ENCODE results near the gene AUTS2.

Gene AUTS2

DNA sequence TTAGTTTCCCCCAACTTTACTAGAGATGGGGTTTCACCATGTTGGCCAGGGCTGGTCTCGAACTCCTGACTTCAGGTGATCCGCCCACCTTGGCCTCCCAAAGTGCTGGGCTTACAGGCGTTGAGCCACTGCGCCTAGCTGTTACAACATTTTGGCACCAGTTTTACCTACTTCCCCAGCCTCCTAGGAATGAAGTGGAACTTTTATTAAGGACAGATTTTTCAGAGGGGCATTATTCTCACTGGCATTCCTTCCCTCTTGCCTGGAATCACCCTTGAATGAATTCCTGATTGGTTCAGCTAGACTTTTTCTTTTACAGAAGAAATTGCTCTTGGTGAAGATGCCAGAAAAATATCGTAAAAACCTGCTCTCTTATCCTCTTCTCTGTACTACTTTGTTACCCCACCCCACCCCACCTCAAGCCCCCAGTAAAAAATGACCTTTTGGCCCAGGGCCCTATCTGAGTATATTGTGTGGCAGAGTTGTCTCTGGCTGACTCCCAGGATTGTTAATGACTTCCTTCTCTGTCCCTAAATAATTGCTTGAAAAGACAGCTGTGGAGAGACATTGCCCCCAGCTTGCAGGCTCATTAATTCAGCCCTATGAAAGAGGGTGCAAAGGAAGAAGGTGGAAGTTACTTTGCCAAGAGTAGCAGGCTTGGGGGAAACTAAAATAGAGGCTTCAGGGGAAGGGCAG is 189.6 kb downstream of the AUTS2 start:
- no peak for DNase-seq (ENCODE audit: low read depth in 3 of 3)

DNA sequence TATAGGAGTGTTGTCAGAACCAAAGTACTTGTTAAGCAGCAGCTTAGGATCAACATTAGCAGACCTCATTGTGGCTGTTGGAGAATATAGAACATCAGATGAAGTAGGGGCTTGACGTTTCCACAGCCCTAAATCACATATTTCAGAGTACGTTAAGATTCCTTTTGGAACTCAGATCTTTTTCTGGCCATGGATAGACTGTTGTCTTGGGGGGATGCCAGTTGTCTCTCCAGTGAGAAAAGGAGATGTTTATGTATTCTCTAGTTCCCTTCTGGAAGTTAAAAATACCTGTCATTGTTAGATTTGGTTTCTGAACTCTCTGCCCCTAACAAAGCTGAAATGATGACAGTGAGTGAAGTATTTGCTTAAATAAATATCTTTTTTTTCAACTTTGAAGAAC is 191.3 kb downstream of the AUTS2 start:
- no peak for DNase-seq (ENCODE audit: low read depth in 3 of 3)

DNA sequence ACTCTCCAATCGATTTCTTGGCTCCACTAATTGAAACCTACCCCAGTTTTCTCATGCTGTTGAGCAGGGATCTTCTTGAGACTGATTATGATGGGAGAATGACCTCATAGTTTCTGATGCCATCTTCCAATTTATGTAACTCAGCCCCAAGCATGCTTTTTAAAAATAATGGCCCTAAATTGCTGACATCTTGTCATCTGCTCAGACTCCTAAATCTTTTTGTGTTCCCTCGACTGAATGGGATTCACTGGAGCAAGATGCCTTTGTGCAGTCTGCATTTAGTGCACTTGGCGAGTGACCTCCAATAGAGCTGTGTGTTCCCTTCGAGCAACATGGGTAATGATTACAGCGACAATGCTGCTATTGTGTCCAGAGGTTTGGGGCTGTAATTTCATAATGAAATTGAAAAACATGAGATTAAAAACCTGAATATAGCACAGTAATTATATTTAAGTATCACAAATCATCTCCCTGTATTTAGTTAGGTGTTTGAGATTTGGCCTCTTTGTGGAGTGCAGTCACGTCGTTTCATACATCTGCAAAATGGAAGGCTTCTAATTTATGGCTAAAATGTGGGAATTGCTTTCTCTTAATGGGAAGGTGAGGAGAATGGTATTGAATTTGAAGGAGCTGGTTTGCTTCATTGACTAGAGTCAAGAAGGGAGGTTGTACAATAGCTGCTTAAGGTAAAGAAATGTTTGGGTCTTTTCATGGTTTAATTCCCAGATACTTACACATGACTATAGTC is 192.9 kb downstream of the AUTS2 start:
- DNase-seq (ENCODE audit: low read depth in 3 of 3), result no peak

DNA sequence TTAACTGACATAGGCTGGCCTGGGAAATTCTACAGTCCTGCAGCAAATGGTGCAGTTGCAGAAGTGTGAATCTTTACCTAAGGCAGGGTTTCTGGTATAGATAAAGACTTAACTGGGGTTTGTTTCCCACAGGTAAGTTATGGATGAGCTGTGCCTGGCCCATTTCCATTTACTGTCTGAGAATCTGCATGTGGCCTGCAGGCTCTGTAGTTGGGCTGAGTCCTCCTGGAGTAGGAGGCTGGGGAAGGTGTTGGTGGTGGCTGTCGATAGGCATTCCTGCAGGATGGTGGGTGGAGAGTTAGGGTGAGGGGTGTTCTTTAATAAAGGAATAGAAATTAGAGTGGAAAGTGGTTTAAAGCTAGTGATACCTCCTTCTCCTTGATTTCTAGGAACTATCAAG is 193.5 kb downstream of the AUTS2 start:
- no peak for DNase-seq (ENCODE audit: low read depth in 3 of 3)

DNA sequence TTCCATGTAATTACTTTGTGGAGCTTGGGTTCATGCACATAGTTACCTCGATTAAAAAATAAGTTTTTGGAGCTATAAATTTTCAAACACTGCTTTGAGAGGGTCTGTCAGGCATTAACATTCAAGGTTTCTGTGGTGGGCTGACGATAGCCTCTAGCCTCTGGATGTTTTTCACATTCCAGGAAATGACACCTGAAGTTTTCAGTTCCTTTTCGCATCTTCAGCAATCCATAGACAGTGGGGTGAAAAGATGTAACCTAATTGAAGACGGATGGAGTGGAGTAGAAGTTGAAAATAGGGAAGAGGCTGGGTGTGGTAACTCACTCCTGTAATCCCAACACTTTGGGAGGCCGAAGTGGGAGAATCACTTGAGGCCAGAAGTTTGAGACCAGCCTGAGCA is 197.7 kb downstream of the AUTS2 start:
- no peak for DNase-seq (ENCODE audit: low read depth in 3 of 3)

DNA sequence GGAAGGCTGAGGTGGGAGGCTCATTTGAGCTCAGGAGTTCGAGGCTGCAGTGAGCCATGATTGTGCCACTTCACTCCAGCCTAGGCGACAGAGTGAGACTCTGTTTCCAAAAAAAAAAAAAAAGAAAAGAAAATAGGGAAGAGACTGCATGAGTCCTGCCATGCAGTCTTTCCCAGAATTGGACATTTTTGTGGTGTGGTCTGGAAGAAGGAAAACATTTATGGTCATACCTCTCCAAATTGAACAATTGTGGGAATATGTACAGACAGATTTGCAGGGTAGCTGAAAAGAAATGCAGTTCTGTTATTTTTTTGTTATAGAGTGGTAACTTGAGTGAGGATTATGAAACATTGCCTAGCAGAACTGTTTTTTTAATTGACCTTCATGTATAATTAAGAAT is 198.1 kb downstream of the AUTS2 start:
- no peak for DNase-seq (ENCODE audit: low read depth in 3 of 3)

DNA sequence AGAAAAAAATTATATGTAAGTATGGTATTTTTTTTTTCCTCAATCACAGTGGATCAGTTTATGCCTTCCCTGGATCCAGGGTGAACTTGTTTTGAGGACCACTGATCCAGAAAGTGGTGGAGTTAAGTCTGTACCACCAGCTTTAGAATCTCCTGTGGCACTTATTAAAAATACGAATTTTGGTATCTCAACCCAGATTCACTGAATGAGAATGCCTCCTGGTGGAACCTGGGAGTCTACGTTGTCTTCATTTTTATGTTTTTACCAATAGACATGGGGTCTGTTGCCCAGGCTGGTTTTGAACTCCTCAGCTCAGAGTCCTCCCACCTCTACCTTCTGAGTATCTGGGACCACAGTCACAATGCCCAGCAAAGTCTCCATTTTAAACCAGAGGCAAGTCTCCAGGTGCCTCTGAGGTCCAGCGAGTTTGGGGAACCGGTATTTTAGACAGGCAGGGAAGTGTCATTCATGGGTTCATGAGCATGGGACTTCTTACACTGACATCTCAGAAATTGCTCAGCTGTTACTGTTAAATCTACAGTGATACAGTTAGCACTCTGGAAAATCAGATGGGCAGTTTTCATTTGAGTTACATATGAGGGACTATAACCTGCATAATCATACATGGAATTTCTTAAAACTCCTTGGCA is 200.9 kb downstream of the AUTS2 start:
- DNase-seq (ENCODE audit: low read depth in 3 of 3), result no peak

DNA sequence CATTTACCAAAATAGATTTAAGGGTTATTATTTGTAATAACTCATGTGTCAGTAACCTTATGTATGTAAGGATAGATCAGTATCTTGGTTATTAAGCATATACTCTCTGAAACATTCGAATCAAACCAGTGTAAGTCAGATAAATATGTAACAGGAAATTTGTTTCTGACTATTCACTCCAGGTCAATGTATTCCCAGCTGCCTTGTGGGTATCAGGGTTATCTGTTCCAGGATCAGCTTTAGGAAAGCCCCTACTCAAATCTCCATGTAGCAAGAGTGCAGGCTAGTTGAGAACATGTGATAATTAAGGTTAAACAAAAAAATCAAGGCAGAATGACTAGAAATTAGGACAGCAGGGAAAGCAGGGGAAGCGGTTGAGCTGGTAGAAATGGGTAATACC is 201.7 kb downstream of the AUTS2 start:
- DNase-seq (ENCODE audit: low read depth in 3 of 3), result no peak

DNA sequence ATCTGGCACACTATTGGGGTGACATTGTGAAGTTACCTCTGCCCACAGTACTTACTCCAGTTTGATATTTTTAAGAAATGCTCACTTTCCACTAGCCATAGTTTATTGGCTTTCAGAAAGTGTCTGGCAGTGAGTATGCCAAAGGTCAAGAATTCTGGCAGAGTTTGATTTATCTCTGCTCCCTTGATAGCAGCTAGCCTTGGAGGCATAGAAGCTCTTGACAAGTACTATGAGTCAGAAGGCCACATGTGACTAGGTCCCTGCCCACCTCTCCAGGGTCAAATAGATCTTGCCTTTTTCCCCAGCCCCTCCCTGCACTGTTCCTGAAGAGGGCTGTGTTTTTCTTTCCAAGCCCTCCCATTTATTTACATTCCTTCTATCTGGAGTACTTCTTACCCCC is 202.2 kb downstream of the AUTS2 start:
- no peak for DNase-seq (ENCODE audit: low read depth in 3 of 3)

DNA sequence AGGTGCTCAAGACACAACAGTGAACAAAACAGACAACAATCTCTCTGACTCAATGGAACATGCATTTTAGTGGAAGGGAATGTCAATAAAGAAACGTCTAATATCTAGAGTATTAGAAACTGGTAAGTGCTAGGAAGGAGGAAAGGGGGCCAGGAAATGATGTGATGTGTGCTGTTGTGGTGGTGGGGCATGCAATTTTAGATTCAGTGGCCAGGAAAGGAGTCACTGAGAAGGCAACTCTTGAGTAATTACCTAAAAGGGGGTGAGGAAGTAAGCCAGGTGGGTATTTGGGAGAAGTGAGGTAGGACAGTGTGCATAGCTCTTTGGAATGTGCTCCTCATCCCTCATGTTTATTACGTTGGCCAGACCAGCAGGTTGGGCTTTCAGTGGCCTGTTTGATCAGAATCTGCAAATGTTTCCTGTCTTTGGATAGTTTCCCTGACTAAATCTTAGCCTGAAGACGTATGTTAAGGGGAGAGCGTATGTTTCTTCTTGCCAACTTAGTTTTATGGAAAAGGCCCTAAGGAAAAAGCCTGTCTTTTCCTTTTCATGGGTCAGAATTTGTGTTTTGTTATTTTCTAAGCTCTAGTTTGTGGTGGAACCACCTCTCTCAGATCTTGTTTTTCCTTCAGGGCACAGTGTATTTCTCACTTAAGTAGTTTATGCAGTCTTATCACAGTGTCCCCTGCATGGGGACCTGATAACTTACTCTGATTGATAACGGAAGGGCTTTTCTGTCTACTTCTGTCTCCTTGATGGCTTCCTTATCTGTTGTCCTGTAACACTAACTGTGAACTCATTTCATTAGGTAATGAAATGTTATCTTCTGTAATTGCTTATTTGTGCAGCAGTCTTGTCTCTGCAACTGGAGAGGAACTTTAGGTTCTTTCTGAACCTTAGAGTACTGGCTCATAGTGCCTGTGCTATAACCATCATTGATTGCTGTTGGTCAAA is 203.7 kb downstream of the AUTS2 start:
- no peak for DNase-seq (ENCODE audit: low read depth in 3 of 3)

DNA sequence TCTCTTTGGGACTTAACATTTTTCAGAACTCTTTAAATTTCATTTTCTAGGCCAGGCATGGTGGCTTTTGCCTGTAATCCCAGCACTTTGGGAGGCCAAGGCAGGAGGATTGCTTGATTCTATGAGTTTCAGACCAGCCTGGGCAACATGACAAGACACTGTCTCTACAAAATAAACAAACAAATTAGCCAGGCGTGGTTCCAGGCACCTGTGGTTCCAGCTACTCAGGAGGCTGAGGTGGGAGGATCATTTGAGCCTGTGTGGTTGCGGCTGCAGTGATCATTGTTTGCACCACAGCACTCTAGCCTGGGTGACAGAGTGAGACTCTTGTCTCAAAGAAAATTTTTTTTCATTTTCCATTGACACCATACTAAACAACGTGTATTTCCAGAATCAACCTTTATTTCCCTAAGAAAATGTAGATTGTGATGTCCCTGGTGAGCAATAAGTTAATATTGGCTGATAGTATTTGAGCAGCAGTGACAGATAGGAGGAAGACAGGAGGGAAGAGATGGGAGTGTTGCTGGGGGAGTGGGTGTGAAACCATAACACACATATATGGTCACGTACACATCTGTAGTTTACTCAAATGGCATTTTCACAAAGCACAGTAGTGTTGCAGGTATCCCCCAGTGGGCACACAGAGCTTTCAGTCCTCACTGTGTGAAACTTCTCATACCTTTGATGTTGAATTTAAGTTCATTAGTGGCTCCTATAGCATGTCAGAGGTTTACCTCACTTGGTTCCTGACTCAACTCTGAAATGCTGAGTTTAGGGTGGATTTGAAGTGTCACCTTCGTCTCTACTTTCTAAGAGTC is 205.6 kb downstream of the AUTS2 start:
- peak in 1 of 3 donors; percentile 1 for DNase-seq (ENCODE audit: low read depth in 3 of 3)

DNA sequence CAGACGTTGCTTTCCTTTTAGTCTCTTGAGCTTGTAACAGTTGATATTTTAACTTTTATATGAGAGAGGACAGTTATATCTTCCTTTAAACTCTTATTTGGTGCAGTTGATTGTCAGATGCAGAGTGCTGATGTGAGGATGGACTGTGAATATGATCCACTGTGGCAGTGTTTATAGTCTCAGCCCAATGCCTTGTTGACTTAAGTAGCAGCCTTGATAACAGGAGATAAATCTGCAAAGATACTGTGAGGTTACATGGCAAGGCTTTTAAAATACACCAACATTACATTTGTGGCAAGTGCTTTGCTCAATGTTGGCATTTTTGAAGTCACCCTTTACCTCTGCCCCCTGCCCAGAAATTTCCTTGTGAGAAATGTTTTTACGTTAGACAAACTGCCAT is 206.7 kb downstream of the AUTS2 start:
- no peak for DNase-seq (ENCODE audit: low read depth in 3 of 3)

DNA sequence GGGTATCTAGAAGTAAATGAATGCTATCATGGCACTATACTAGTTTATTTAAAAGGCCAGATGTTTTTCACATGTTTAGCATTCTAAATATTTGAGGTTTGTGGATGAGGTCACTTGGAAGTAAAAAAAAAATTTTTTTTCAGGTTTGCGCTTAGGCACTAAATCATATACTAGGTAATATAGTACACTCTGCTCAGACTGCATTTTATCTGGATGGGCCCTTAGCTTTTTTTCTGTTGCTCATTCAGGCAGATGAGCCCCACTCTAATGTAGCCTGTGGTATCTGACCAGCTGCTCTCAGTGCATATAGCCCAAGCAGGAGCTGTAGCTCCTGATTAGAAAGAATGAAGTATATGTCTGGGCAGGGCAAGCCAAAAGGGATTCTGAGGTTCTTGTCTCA is 210.1 kb downstream of the AUTS2 start:
- no peak for DNase-seq (ENCODE audit: low read depth in 3 of 3)

DNA sequence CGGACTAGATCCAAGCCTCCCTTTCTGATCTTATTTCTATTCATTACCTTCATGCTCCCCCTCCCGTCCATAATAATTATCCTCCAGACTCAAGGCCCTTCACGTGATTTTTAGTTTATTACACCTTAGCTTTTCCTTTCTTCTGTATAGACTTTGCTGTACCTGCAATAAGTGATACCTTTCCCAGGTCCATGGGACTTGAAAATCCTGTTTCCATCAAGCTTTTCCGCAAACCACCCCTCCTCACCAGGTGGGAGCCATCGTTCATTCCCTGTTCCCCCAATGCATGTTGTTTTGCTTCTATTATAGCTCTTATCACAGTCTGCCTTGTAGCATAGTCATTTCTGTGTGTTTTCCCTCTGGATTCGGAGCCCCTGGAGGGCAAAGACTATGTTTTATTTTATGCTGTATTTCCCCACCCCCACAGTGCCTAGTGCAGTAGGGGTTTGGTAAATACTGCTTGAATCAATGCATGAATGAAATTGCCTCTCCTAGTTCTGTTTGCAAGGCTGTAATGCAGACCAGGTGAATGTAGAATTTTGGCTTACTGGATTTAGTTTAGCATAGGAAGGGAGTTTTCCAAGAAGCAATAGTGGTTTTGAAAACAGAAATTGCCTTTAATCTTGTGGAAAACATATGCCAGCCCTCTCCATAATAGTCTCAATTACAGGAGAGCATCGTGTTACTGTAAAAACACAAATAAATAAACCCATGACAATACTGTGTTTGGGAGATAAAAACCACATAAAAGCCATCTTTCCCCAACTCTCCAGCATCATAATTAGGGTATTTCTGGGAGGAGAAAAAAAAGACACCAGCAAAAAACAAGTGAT is 213.4 kb downstream of the AUTS2 start:
- no peak for DNase-seq (ENCODE audit: low read depth in 3 of 3)

DNA sequence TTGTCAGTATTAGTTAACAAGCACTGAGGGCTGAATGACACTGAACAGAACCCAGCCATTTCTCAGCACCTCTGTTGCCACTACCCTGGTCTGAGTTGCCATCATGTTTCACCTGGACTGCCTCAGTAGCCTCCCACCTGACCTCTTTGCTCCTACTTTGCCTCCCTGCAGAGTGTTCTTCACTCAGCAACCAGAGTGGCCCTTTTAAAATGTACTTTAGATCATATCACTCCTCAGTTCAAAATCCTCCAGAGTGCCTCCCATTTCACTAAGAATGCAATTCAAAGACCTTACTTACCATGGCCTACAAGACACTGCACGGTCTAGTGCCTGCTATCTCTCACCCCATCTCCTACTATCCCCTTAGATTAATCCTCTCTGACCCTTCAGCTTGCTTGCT is 214.5 kb downstream of the AUTS2 start:
- DNase-seq (ENCODE audit: low read depth in 3 of 3), result no peak

DNA sequence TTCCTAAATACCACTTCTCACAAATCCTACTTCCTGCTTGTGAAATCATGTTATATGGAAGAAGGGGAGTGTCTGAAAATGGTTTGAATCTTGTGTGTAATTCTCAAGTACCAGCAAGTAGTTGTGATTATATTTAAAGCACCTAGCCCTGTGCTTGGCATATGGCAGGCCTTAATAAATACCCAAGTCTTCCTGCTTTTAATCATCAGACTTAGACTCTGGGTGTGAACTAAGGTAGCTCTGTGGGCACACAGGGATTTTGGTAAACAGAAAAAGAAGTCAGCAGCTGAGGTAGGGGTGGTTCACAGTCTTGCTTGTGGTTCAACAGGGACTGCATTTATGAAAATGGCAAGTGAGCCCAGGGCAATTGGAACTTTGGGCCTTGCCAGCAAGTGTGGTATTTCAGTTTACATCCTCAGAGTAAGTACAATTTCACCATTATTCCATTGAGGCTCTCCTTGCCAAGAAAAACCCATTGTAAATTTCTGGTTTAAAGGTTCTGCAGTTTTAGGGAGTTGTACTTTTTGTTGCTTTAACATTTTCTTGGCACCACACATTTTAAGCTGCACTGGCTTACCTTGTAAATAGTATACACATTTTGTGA is 215.5 kb downstream of the AUTS2 start:
- DNase-seq (ENCODE audit: low read depth in 3 of 3), result no peak

DNA sequence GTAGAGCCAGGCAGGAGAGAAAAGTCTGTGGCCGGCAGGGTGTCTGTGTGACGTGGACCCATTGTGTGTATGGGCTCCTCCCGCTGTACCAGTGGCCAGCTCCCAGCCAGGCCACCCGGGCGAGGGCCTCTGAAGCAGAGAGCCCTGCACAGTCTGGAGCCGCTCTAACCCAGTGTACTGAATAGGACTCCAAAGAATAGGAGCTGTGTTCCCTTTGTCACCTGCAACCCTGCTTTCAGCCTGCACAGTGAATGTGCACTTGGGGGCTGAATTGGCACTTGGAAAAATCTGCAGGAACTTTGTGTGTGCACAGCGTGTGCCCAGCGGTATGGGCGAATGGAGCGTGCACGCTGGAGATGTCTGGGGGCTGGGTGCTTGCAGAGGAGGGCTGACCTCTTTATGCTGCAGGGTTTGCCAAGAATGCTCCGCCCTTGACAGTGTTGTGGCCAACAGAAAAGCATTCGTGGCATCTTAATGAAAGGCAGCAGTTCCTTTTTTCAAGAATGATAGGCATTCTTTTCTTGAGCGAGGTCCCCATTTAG is 216.2 kb downstream of the AUTS2 start:
- no peak for DNase-seq (ENCODE audit: low read depth in 3 of 3)

DNA sequence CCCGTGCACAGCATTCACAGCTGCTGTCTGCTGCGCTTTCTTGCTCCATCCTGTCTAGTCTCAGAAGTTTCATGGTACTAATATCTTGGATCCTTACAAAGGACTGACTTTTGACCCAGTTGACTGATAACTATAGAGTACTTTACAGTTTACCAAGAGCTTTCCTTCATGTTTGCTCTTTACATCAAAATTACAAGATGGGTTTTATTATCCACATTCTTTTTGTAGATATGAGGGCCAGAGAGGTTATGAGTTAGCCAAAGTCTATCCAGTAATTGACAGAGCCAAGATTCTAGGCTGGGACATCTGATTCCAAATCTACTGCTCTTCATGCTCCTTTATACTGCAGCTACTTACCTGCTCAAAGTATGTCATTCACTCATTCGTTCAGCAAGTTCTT is 218.2 kb downstream of the AUTS2 start:
- no peak for DNase-seq (ENCODE audit: low read depth in 3 of 3)

DNA sequence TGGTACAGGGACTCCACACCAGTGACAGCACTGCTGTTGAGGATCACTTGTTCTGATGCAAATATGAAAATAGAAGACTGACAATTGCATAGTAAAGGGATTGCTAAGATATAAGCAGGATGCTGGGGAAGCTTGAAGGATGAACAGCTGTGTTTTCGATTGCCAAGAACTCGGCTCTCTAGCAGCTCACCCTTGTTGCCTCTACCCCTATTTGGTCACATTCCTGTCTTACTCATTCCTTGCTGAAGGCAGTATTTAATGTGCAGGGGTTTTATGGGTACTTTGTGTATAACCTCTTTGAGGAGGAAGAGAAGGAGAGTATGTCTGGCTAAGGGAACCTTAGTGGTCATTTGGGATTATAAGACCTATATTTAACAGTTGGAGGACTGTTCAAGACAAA is 218.8 kb downstream of the AUTS2 start:
- no peak for DNase-seq (ENCODE audit: low read depth in 3 of 3)
